B cell (primary cell): ENCODE measurements around the gene THAP11. TPM values are rescaled to one million over a fixed set of nuclear protein-coding genes. Genes with fewer than 3 reads are reported as not detected.

Experiments
- ATAC-seq: fragments of 200-7000 bp; cut with Tn5 transposase; one replicate; pipeline ENCODE4 v1.10.0; 2021; ENCODE audit warnings: low read depth, mild to moderate bottlenecking, moderate number of reproducible peaks, moderate library complexity
- CTCF ChIA-PET: fragments of 350-600 bp; sonication (Branson Sonifier 250); formaldehyde crosslinking; loops from one replicate; lab custom pipeline; 2021; ENCODE audit warnings: antibody characterized with exemption, inconsistent platforms; lab: Charles Lee
- POLR2A ChIA-PET: fragments of 350-600 bp; sonication (Branson Sonifier 250); formaldehyde crosslinking; loops from one replicate; lab custom pipeline; 2021; ENCODE audit warnings: antibody characterized with exemption; lab: Charles Lee
- DNase-seq: peaks from one replicate; pipeline ENCODE4 v3.0.0; 2013
- H2AFZ ChIP-seq: 2 replicates; pipeline ENCODE4 v1.6.1; 2012; ENCODE audit warnings: mild to moderate bottlenecking, low read depth, low read length; ENCODE audit not compliant: insufficient read depth, poor library complexity, severe bottlenecking
- H3K27ac ChIP-seq, 2 donors: 1 replicate in 1 of 2; 2 replicates in 1 of 2; pipeline ENCODE4 v1.5.1; 2012 to 2013; ENCODE audit warnings: low read length in 2 of 2, mild to moderate bottlenecking in 2 of 2, moderate library complexity in 1 of 2
- H3K27me3 ChIP-seq, 4 experiments: fragments of 200-600 bp in 1 of 4; sonication (generic) in 1 of 4; replicated peaks in 1 of 4; 1 replicate in 2 of 4; 2 replicates in 2 of 4; pipeline versions ENCODE4 v1.6.1 to v1.7.0; 2013 to 2016; ENCODE audit warnings: low read length in 3 of 4, mild to moderate bottlenecking in 2 of 4, mixed read lengths in 1 of 4, moderate library complexity in 1 of 4; ENCODE audit not compliant: insufficient read depth in 4 of 4, control insufficient read depth in 3 of 4; ENCODE audit errors: control extremely low read depth in 1 of 4
- H3K36me3 ChIP-seq, 2 experiments: replicated peaks in 1 of 2; 1 replicate in 1 of 2; 2 replicates in 1 of 2; pipeline versions ENCODE4 v1.6.1 to v1.7.1; 2013; ENCODE audit warnings: low read length in 1 of 2; ENCODE audit not compliant: insufficient read depth in 2 of 2, control insufficient read depth in 1 of 2; ENCODE audit errors: control extremely low read depth in 1 of 2, extremely low read depth in 1 of 2
- H3K4me1 ChIP-seq, 2 donors: fragments of 200-600 bp in 1 of 2; sonication (generic) in 1 of 2; 1 replicate in 1 of 2; 2 replicates in 1 of 2; pipeline versions ENCODE4 v1.5.1 to v1.6.1; 2013 to 2017; ENCODE audit warnings: low read length in 2 of 2; ENCODE audit not compliant: control insufficient read depth in 2 of 2, insufficient read depth in 2 of 2
- H3K4me2 ChIP-seq: replicated peaks from 2 replicates; pipeline ENCODE3; 2012; ENCODE audit warnings: mild to moderate bottlenecking, low read depth, low read length; ENCODE audit not compliant: poor library complexity, severe bottlenecking
- H3K4me3 ChIP-seq, 5 experiments: fragments of 200-600 bp in 1 of 5; sonication (generic) in 1 of 5; 1 replicate in 3 of 5; 2 replicates in 2 of 5; pipeline versions ENCODE4 v1.5.1 to v1.7.0; 2011 to 2016; ENCODE audit warnings: low read length in 4 of 5, mild to moderate bottlenecking in 4 of 5, low read depth in 2 of 5, control low read depth in 1 of 5, moderate library complexity in 1 of 5; ENCODE audit not compliant: insufficient read depth in 1 of 5; ENCODE audit errors: control extremely low read depth in 1 of 5, extremely low read depth in 1 of 5
- H3K79me2 ChIP-seq: fragments of 200-600 bp; sonication (generic); one replicate; pipeline ENCODE4 v1.6.0; 2016; ENCODE audit warnings: low read length; ENCODE audit not compliant: control insufficient read depth, insufficient read depth
- H3K9ac ChIP-seq: fragments of 200-600 bp; sonication (generic); 2 replicates; pipeline ENCODE4 v1.6.1; 2017; ENCODE audit warnings: mild to moderate bottlenecking, low read length, moderate library complexity
- H3K9me3 ChIP-seq, 3 donors: one replicate each; pipeline versions ENCODE4 v1.6.1 to v1.7.1; 2013; ENCODE audit warnings: low read length in 2 of 3; ENCODE audit not compliant: control insufficient read depth in 2 of 3, insufficient read depth in 1 of 3; ENCODE audit errors: control extremely low read depth in 1 of 3
- H4K20me1 ChIP-seq: 2 replicates; pipeline ENCODE4 v1.6.0; 2012; ENCODE audit warnings: mild to moderate bottlenecking, low read length; ENCODE audit not compliant: insufficient read depth, control insufficient read depth, poor library complexity, severe bottlenecking
- H3K27ac Mint-ChIP-seq: one replicate; pipeline ENCODE4 v1.8.0; 2021; ENCODE audit warnings: mixed read lengths
- H3K27me3 Mint-ChIP-seq: one replicate; pipeline ENCODE4 v1.8.0; 2021; ENCODE audit warnings: mixed read lengths
- H3K4me1 Mint-ChIP-seq: one replicate; pipeline ENCODE4 v1.8.0; 2021; ENCODE audit warnings: mixed read lengths
- H3K4me3 Mint-ChIP-seq: one replicate; pipeline ENCODE4 v1.8.0; 2021; ENCODE audit warnings: mixed read lengths
- H3K9me3 Mint-ChIP-seq: one replicate; pipeline ENCODE4 v1.8.0; 2022; ENCODE audit warnings: mixed read lengths; ENCODE audit not compliant: insufficient read depth
- CTCF ChIP-seq: fragments of 200-600 bp; IDR thresholded peaks from one replicate; pipeline ENCODE4 v1.8.0; 2022; ENCODE audit warnings: antibody characterized with exemption, mild to moderate bottlenecking
- EZH2 ChIP-seq: IDR thresholded peaks from 2 replicates; pipeline ENCODE4 v1.6.1; 2012; ENCODE audit warnings: borderline replicate concordance, low read depth, mild to moderate bottlenecking, moderate library complexity, low read length; ENCODE audit not compliant: insufficient read depth, poor library complexity, severe bottlenecking
- WGBS: methylation state at CpG from one replicate; pipeline ENCODE4 v1.1.5; 2013; ENCODE audit warnings: missing lambda C conversion rate; ENCODE audit not compliant: insufficient coverage; 5-methylcytosine and 5-hydroxymethylcytosine counted together
- intact Hi-C: fragments of 100-400 bp; cut with micrococcal nuclease; formaldehyde crosslinking; loops from one replicate; pipeline ENCODE4 v1.10.0; 2022
- polyA plus RNA-seq: library from polyadenylated mRNA; depleted of rRNA; stranded (reverse); fragments of >200 nt; gene quantifications from 2 replicates; pipeline ENCODE4 v1.2.3, GENCODE V29; 2012
- total RNA-seq, 2 donors: library from RNA; stranded (reverse); fragments of 120-200 nt in 1 of 2; gene quantifications; 1 replicate in 1 of 2; 2 replicates in 1 of 2; pipeline versions ENCODE4 v1.2.3 to v1.2.4, GENCODE V29; 2013 to 2022

Gene THAP11
- total and polyA plus RNA-seq, 2 donors (not counting 1 experiment from before 2014, with no cell fraction given): 24.4 to 42.7 TPM

DNA sequence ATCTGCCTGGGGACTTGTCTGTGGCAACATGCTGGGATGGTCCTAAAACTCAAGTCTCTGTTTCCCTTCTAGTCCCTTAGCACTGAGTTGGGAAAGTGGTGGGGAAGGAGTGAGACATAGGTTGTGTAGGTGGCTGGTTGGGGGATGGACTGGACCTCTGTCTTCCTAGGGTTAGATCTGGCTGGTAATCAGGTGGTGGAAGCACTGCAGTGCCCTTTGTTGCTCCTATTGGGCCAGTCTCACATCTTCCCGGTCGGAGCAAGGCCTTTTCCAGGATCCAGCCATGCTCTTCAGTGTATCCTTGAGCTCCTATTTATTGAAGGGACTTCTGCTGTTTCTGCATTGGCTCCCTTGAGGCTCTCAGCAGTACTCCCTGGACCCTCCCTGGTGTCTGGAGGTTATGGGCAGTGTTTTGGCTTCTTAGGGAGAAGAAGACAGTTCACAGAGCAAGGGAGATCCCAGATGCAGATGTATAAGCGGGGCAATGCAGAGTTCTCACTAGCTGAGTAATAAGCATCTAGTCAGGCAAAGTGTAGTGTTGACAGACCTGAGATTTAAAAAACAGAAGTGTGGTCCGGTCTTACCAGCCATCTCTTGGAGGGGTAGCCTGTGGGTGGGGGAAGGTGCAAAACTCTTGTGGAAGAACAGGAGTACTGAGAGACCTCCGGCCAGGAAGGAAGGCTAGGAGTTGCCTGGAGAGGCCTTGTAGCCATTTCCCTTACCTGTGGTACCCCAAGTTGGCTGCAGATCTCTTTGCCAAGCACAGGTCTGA, 3.4 kb downstream of the THAP11 start:
- peak overlapping the region; percentile 93 for H3K27ac Mint-ChIP-seq
- Histone ChIP-seq H3K27ac (peak overlapping the region in 1 of 2 donors; percentile 81), H4K20me1 (peaks cover 36% of the 10 kb centered on the region), H2AFZ (peak overlapping the region; percentile 93), H3K4me2 (peak overlapping the region; percentile 97), H3K4me3 (peak overlapping the region in 4 of 5 experiments; percentile 64 to 86 (median 84)), H3K4me1 (peaks cover 39 to 53% of the 10 kb centered on the region in 2 donors), H3K9me3 (peaks cover 0 to 5% (median 0%) of the 10 kb centered on the region in 3 donors), H3K79me2 (peaks cover 58% of the 10 kb centered on the region), H3K36me3 (no peaks in the 10 kb centered on the region), H3K27me3 (no peaks in the 10 kb centered on the region), H3K9ac (peak overlapping the region; percentile 85)
- 81% methylated on average over 5 of the region's 5 CpGs for WGBS
- POLR2A ChIA-PET: interaction anchor here (1.5 to 2.0 kb wide), 2 partner anchors 39 to 90 kb away, joined by 6 to 11 read pairs; partner anchors contain the start of genes PSMB10, RANBP10 and TSNAXIP1
- TF ChIP-seq EZH2: no peak
- no peak for TF ChIP-seq CTCF
- ATAC-seq (no peak), DNase-seq (no peak)
- peaks cover 52% of the 10 kb centered on the region for H3K4me1 Mint-ChIP-seq
- H3K9me3 Mint-ChIP-seq: no peaks in the 10 kb centered on the region
- H3K27me3 Mint-ChIP-seq: no peaks in the 10 kb centered on the region
- CTCF ChIA-PET: interaction anchor here (0.8 to 3.5 kb wide), 12 partner anchors 12 to 239 kb away, joined by 3 to 13 read pairs (median 4); partner anchors contain the start of genes DDX28, DUS2 and NFATC3
- peak overlapping the region; percentile 92 for H3K4me3 Mint-ChIP-seq
- intact Hi-C loops: loop anchor here (1.0 to 10.0 kb wide), 10 partner anchors 12 to 1091 kb away; partner anchors contain the start of genes ATP6V0D1, CTCF, DYNC1LI2 and GFOD2
